NCI-H82 treated with DMSO at 0.1 percent for 48 hours (cell line): ENCODE measurements around the gene EEF1E1.

Source experiments
- DNase-seq: peaks from one replicate; lab custom pipeline; 2025; ENCODE audit not compliant: unreplicated experiment; lab: John Stamatoyannopoulos, UW

The EEF1E1 gene

DNA sequence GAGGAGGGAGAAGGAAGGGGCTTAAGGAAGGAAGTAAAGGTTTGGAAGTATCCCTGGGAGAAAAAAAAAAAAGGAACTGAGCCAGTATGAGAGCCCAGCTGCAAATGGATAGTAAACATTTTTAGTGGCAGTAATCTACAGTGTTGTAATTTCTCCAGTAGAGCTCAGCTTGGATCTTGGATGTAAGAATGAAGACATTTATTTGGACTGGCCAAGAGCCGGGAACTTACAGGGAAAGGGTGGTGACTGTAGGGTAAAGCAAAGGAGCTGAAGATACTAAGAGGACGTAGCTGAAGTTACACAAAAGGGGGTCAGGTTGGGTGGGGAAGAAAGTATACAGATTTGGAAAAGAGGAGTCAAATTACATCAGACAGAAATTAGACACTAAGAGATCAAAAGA lies 13.5 kb downstream of the EEF1E1 start:
- DNase-seq = no peak

DNA sequence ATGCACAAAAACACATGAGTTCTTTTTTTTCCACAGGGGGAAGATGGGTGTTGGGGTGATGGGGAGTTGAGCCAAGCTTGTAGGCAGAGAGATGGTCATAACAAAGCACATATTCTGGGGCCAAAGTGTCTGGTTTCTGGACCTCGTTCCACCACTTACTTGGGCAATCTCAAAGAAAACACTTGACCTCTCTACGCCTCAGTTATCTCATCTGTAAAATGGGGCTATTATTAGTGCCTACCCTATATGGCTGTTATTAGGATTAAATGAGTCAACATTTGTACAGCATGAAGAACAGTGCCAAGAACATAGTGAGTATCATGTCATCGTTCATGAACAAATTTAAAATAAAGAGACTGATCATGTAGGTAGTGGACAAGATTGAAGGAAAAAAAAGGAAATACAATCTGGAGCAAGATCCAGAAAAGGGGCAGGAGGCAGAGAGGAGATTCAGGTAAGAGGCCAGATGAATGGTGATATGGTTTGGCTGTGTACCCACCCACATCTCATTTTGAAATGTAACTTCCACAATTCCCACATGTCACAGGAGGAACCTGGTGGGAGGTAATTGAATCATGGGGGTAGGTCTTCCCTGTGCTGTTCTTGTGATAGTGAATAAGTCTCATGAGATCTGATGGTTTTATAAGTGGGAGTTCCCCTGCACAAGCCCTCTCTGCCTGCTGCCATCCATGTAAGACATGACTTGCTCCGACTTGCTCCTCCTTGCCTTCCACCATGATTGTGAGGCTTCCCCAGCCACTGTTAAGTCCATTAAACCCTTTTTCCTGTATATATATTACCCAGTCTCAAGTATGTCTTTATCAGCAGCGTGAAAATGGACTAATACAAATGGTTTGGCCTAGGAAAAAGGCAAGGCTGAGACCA lies 14.2 kb downstream of the EEF1E1 start:
- DNase-seq = no peak

DNA sequence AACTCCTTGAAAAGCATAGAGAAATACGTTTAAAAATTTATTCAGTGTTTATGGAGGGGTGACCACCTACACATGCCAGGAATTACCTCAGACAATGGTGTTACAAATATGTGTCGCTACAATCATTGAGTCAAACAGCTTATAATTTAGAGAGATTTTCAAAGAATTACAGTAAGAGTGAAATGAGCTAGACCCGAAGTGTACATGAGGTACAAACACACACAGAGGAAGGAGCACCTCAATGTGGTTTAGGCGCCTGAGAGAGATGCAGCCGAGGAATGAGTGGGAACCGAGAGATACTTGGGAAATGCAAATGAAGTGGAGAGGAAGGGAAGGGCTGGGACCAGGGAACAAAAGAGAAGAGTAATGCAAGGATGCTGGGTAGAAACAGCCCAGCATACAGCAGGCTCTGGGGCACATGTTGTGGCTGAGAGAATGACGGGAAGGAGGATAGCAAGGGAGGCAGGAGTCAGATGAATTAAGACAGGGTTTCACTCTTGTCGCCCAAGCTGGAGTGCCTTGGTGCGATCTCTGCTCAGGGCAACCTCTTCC lies 15.5 kb downstream of the EEF1E1 start:
- DNase-seq = no peak

DNA sequence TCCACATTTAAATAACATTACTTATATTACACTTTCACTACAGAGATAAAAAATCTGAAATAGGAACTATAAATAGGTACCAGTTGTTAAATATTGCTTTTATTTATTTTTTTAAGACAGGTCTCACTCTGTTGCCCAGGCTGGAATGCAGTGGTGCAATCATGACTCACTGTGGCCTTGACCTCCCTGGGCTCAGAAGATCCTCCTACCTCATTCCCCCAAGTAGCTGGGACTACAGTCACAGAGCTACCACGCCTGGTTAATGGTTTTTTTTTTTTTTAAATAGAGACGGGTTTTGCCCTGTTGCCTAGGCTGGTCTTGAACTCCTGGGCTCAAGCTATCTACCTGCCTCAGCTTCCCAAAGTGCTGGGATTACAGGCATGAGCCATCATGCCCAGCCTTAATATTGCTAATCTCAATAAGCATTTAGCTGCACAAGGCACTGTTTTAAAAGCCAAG lies 17.3 kb downstream of the EEF1E1 start:
- DNase-seq = no peak

DNA sequence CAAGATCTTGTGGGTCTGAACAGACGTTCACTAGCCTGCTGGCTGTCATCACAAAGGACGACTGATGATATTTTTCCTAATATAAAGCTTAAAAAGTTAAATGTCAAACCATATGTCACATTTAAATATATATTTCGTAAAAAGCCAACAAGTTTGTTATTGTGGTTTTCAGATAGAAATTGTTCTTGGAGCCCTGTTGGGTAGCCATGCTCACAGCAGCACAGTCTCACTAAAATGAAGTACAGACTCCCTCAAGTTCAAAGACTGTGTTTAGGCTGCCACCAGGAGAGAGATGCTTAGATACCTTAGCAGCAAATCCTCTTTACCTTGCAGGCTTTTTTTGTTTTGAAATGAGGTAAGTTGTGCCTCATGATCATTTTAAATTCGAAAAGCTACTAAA lies 17.8 kb downstream of the EEF1E1 start:
- no peak for DNase-seq

DNA sequence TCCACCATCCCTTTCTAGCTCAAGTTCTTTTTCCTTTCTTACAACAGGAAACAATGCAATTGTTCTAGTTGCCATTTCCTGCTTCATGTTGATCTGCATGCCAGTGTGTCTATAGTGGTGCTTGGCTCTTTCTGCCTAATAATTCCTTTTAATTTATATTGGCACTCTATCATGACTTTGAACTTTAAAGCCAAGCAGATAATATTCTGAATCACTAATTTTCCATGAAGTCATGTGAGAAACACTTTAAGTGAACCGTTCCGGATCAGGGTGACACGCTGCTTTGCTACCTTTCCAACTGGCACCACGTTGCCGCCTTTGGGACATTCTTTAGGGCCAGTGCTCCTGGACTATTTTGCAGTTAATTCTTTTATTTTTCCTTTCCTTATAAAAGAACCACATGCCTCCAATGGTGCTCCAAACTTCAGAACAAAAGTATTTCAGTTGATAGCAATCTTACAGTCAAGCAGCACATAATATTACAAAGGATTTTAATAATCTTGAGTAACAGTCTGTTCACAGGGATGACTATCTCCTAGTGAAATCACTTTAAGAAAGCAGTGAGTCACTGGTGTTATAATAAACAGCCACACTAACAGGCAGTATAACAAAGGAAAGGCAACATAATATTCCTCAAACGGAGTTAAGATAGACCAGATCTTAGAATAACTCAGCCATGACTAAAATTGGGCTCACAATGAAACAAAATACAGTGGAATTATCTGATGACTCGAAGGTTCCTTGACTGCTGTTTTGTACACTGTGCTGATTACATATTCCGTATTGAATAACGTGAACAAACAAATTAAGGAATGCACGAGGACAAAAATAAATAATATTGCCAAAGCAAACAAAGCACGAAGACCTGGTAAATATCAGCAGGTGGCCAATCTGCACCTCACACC lies 19.1 kb downstream of the EEF1E1 start:
- DNase-seq = no peak

DNA sequence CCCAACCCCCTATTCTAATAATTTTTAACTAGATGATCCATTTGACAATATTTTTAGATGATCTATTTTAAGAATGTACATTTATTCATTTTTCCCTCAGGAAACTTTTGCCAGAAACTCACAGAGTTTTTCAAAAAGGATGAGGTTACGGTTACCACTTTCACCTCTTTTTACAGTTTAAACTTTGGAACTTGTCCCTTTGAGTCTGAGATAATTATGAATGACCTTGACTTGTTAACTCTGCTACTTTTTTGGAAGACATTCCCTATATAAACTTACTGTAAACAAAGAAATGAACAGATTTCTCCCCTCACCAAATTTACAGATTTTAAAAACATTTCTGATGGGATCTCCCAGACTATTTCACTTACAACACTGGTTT lies 19.8 kb downstream of the EEF1E1 start:
- no peak for DNase-seq

DNA sequence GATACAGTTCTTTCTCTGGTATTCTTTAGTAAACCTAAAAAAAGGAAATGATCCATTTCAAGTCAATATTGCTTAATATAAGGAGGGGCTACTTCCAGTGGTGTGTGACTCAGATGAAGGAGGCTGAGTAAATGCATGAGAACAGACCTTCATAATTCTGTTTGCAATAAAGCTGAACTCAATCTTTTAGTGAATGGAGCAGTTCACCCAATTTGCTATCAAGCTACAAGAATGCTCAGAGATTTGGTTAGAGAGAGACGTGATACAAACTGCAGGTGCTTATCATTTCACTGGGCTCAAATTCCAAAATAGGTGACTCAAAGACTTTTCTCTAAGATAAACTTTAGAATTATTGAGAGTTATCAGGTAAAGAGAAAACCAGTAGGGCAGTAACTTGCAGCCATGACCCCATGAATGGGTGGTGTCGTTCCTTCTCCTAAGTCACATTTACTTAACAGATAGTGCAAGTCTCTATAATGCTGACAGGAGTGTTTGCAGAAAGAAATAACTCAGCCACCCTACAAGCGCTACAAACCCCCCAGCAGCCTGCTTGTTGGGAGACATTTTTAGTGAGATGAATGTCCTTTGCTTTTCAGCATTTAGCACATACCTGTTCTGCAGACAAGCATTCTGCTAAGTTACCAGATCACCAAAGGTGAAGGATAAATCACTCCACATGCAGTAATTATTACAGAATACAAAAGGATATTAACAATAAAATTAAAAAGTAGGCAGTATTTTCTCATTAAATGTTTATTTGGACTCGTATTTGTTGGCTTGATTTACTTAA lies 21.8 kb downstream of the EEF1E1 start:
- DNase-seq = no peak

DNA sequence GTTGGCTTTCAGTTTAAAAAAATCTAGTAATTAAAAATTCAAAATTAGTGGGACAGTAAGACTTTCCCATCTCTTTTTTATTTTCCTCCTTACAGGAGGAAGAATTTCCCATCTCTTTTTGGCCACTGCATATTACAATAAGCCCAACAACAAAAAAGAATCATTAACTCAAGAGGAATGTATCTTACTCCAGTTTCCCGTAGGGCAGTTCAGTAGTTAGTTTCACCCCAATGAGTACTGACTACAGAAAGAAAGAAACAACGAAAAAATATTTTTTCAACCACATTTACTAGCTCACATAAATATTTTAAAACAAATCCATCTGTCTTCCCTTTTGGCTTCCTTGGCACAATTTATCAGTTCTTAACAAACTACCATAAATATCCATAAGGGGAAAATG lies 23.2 kb downstream of the EEF1E1 start:
- no peak for DNase-seq

DNA sequence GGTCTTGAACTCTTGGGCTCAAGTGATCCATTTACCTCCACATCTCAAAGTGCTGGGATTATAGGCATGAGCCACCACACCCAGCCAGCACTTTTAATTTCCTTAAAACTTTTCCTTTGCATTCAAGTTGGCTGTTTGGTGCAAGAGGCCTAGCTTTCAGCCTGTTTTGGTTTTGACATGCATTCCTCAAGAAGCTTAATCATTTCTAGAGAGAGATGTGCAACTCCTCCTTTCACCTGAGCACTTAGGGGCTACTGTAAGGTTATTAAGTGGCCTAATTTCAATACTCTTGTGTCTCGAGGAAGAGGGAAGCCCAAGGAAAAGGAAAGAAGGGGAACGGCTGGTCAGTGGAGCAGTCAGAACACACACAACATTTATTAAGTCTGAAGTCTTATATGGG lies 24.4 kb downstream of the EEF1E1 start:
- DNase-seq = no peak

DNA sequence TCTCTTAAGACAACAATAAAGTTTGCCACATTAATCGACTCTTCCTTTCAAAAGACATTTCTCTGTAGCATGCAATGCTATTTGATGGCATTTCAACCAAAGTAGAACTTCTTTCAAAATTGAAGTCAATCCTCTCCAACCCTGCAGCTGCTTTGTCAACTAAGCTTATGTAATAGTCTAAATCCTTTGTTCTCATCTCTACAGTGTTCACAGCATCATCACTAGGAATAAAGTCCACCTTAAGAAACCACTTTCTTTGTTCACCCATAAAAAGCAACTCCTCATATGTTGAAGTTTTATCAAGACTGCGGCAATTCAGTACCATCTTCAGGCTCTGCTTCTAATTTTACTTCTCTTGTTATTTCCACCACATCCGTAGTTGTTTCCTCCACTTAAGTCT lies 26.6 kb downstream of the EEF1E1 start:
- no peak for DNase-seq

DNA sequence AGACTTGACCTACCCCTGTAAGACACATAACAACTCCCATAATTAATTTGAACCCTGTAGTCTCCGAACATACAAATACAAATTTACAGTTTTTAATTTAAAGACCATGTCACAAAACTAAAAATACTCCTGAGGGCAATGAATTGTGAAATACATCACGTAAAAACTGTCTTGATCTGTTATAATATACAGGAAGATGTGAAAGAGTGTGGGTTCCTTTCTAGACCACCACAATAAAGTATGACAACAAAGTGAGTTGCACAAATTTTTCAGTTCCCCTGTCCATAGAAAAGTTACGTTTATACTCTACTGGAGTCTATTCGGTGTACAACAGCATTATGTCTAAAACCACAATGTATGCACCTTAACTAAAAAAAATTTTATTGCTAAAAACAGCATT lies 27.2 kb downstream of the EEF1E1 start:
- DNase-seq = no peak

DNA sequence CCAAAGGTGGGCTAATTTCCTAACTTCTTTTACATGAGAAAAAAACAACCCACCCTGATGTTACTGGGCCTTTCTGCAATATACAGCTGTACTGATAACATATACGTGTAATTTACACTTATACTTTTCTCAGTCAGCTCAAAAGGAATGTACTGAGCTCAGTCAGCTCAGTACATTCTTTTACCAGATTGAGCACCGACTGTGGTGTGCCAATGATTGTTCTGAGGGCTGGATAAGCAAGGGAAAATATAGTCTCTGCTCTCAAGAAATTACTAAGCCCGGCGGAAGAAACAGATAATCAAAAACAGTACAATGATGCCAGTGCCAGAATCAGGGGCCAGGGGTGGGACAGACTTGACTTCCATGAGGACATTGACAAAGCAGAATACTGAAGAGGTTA lies 28.1 kb downstream of the EEF1E1 start:
- no peak for DNase-seq

DNA sequence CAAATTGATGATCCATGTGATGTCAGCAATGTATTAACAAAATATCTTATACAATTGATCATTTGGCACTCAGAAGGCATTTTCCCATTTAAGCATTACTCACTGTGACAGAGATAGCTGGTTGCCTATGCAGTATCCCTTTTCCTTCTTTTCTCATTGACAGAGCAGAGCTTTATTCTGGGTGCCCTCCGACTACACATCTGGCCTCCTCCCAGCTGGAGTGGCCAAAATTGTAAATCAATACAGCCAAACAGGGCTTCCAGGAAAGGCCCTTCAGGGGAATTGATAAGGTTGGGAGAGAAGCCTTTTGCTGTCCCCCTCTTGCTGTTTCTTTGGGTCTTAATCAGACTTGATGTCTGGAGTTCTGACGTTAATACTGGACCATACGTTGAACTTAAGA lies 28.6 kb downstream of the EEF1E1 start:
- DNase-seq = no peak

DNA sequence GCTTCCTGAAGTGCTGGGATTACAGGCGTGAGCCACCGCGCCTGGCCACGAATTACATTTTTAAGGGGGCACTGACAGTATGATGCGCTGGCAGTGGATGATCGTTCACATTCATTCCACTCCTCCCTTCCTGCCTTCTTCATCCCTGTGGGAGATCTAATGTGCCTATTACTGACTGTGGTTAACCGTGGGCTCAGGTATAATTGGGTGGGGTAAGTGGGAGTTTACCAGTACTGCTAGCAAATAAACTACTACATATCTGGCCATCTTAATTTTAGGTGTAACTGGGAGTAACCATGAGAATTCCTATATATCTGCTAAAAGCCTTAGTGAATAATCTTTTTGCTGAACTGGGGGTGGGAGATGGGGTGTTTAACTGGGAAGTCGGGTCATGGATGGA lies 31.6 kb downstream of the EEF1E1 start:
- DNase-seq = no peak

DNA sequence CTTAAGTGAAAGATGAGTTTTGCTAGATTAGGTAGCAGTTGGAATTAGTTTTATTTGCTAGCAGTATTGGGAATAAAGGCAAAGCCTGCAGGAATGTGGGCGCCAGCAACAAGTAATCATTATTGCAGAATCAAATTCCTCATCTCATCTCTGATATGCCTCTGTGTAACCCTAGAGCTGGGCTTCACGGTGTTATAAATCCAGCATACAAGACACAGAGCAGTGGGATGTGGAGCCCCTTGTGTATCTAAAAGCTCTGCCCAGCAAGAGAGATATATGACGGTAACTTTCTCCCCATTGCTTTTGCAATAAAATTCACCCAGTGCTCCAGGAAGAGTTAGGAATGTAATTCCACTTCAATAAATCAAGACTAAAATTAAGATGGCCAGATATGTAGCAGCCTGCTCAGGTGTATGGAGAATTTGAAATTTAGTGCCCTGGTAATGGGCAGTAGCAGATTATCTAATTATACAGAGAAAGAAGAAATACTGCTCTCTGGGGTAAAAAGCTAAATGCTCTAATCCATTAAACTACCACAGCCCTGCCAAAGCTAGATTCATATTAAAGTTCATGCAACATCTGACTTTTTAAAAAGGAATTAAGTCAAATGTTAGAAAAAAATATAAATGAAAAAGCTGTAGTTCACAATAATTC lies 32.6 kb downstream of the EEF1E1 start:
- no peak for DNase-seq

DNA sequence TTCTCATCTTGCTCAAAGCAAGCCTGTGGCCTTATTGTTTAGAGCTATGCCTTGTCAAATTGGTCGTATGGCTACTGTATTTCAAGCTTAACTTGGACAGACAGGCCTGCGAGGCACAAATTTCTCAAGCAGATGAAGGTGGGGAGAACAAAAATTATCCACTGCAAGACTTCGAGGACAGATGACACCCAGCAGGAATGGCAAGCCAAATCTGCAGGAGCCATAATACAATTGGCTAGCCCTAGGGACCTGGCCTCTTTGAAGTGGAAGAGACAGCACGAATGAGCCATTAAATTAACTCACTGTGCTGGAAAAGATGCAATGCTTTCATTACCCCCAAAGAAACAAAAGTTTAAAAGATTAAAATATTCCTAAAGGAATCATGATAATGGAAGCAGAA lies 33.2 kb downstream of the EEF1E1 start:
- DNase-seq = no peak

DNA sequence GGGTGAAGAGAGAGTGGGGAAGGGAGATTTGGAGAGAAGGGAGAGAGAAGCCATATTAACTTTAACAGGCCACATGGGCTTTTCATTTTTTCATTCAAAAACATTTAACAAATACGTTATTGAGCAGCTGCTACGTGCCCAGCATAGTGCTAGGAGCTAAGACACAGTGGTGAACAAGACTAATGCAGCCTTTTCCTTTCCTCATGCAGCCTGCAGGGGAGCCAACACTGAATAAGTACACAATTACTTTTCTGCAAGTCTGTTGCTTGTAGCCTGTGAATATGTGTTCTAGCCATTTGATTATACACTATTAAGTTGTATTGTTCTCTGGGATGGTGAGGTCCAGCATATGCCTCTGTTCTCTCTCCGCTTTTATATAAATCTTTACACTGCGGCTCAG lies 36.2 kb downstream of the EEF1E1 start:
- DNase-seq = no peak

DNA sequence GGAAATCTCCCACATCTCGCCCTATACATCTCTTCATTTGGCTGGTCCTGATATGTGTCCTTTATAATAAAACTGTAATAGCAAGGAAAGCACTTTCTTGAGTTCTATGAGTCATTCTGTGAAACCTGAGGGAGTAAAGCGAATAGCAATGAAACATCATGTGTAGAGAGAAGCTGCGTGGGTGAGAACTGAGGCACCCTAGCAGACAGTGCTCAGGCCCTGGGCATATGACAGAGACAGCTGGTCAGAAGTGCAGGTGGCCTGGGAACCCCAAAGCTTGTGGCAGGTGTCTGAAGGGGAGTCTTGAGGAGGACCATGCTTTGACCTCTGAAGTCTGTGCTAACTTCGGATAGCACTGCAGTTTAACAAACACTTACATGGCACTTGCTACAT lies 36.8 kb downstream of the EEF1E1 start:
- no peak for DNase-seq
